Astrocyte (in vitro differentiated cells and primary cell): ENCODE results near the gene SNPH.

Experiments
- CTCF ChIP-seq: IDR thresholded peaks from 2 replicates; pipeline ENCODE4 v1.5.1; 2011; ENCODE audit warnings: low read depth, mild to moderate bottlenecking, inconsistent platforms, low read length, moderate library complexity; ENCODE audit not compliant: insufficient read depth
- EZH2 ChIP-seq: IDR thresholded peaks from 2 replicates; pipeline ENCODE4 v1.6.1; 2012; ENCODE audit warnings: mild to moderate bottlenecking, low read length, inconsistent platforms; ENCODE audit not compliant: insufficient read depth

GRCh38 chr20:1267161-1267560 is 1.1 kb downstream of the SNPH start:
- TF ChIP-seq CTCF (no peak), EZH2 (no peak)
